SH-SY5Y (cell line): ENCODE results near the gene RABGAP1L.

ENCODE experiments used
- GATA2 ChIP-seq: IDR thresholded peaks from 2 replicates; pipeline ENCODE4 v1.6.1; 2011; ENCODE audit warnings: mild to moderate bottlenecking, low read depth, low read length
- GATA3 ChIP-seq: IDR thresholded peaks from 2 replicates; pipeline ENCODE4 v1.6.1; 2011; ENCODE audit warnings: low read depth, mild to moderate bottlenecking, low read length, moderate library complexity

DNA sequence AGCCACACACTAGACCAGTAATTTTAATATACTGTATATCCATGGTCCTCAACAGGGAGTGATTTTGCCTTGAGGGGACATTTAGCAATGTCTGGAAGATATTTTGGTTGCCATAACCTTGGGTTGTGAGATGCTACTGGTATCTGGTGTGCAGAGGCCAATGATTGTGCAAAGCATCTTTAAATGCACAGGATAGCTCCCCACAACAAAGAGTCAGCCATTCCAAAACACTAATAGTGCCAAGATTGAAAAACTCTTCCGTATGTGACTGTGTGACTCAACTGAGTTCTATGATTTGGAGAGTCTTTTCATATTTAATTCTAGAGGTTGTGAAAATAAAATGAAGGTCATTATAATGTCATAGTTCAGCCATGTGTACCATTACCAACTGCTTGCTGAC is 699.0 kb downstream of the RABGAP1L start:
- TF ChIP-seq GATA2 (no peak), GATA3 (no peak)
